H7 (cell line): Measurements from ENCODE around the gene TOMM40. TPM values are rescaled to one million over a fixed set of nuclear protein-coding genes. Genes with fewer than 3 reads are reported as not detected.
"Not testable (repeated sequence)": the region's sequence is repeated elsewhere in the genome, so short reads cannot be mapped to it uniquely, and the experiment has no call there.

ENCODE experiments used
- DNase-seq: peaks from one replicate; pipeline ENCODE4 v3.0.0; 2012
- H3K27me3 ChIP-seq: 2 replicates; pipeline ENCODE4 v1.6.0; 2011; ENCODE audit warnings: mild to moderate bottlenecking, low read length; ENCODE audit not compliant: control insufficient read depth, insufficient read depth
- H3K36me3 ChIP-seq: replicated peaks from 2 replicates; pipeline ENCODE4 v1.5.1; 2011; ENCODE audit warnings: low read length; ENCODE audit not compliant: control insufficient read depth, insufficient read depth
- H3K4me3 ChIP-seq: 2 replicates; pipeline ENCODE4 v1.5.1; 2011; ENCODE audit warnings: low read depth, mild to moderate bottlenecking, control low read depth, low read length, moderate library complexity; ENCODE audit not compliant: insufficient read depth
- total RNA-seq: library from RNA; depleted of rRNA; stranded (reverse); fragments of >200 nt; shearing (Covaris generic); gene quantifications from 2 replicates; pipeline ENCODE4 v1.2.3, GENCODE V29; 2014

TOMM40 gene
- total RNA-seq, 1 experiment from 2014 or later: 204 TPM

- H3K27me3 ChIP-seq, H3K4me3 ChIP-seq, DNase-seq: not testable (repeated sequence)
- peaks cover 13% of the 10 kb centered on the region for H3K36me3 ChIP-seq
Observed at GRCh38 chr19:44861576-44861975, 29.5 kb upstream of the TOMM40 start.

- no peaks in the 10 kb centered on the region for H3K27me3 ChIP-seq
- no peak overlapping the region for H3K4me3 ChIP-seq
- no peak for DNase-seq
- peaks cover 16% of the 10 kb centered on the region for H3K36me3 ChIP-seq
Observed at GRCh38 chr19:44863990-44864389, 27.1 kb upstream of the TOMM40 start.

GRCh38 chr19:44865196-44865767 lies 25.8 kb upstream of the TOMM40 start:
- H3K27me3 ChIP-seq: no peaks in the 10 kb centered on the region
- peak; percentile 36 for DNase-seq
- no peak overlapping the region for H3K4me3 ChIP-seq
- peaks cover 19% of the 10 kb centered on the region for H3K36me3 ChIP-seq

- peak; percentile 22 for DNase-seq
- no peak overlapping the region for H3K4me3 ChIP-seq
- H3K27me3 ChIP-seq: no peaks in the 10 kb centered on the region
- H3K36me3 ChIP-seq: peaks cover 27% of the 10 kb centered on the region
Observed at GRCh38 chr19:44866664-44867063, 24.4 kb upstream of the TOMM40 start.

- H3K27me3 ChIP-seq: no peaks in the 10 kb centered on the region
- H3K4me3 ChIP-seq: no peak overlapping the region
- DNase-seq: peak; percentile 22
- peaks cover 36% of the 10 kb centered on the region for H3K36me3 ChIP-seq
Observed at GRCh38 chr19:44867578-44867977, 23.5 kb upstream of the TOMM40 start.

- H3K27me3 ChIP-seq: no peaks in the 10 kb centered on the region
- DNase-seq: no peak
- peaks cover 56% of the 10 kb centered on the region for H3K36me3 ChIP-seq
- no peak overlapping the region for H3K4me3 ChIP-seq
Observed at GRCh38 chr19:44869733-44870470, 21.2 kb upstream of the TOMM40 start.

GRCh38 chr19:44871809-44872208 lies 19.2 kb upstream of the TOMM40 start:
- peaks cover 58% of the 10 kb centered on the region for H3K36me3 ChIP-seq
- H3K27me3 ChIP-seq: no peaks in the 10 kb centered on the region
- no peak overlapping the region for H3K4me3 ChIP-seq
- no peak for DNase-seq

- Histone ChIP-seq H3K4me3 (no peak overlapping the region), H3K27me3 (no peaks in the 10 kb centered on the region), H3K36me3 (peaks cover 61% of the 10 kb centered on the region)
- no peak for DNase-seq
Observed at GRCh38 chr19:44872661-44873060, 18.4 kb upstream of the TOMM40 start.

GRCh38 chr19:44874317-44874716 lies 16.7 kb upstream of the TOMM40 start:
- Histone ChIP-seq H3K36me3 (peaks cover 61% of the 10 kb centered on the region), H3K27me3 (no peaks in the 10 kb centered on the region), H3K4me3 (no peak overlapping the region)
- peak; percentile 11 for DNase-seq

GRCh38 chr19:44875666-44876451 lies 15.2 kb upstream of the TOMM40 start:
- Histone ChIP-seq H3K27me3 (no peaks in the 10 kb centered on the region), H3K36me3 (peaks cover 60% of the 10 kb centered on the region)

GRCh38 chr19:44876930-44877535 lies 14.0 kb upstream of the TOMM40 start:
- DNase-seq: peak; percentile 52
- H3K4me3 ChIP-seq: no peak overlapping the region
- no peaks in the 10 kb centered on the region for H3K27me3 ChIP-seq
- H3K36me3 ChIP-seq: peaks cover 50% of the 10 kb centered on the region

More at GRCh38 chr19:44875666-44876451, 15.2 kb upstream of the TOMM40 start:
- peak; percentile 15 for DNase-seq
- no peak overlapping the region for H3K4me3 ChIP-seq

GRCh38 chr19:44878120-44878865 lies 12.8 kb upstream of the TOMM40 start:
- DNase-seq: peak; percentile 65
- H3K36me3 ChIP-seq: peaks cover 40% of the 10 kb centered on the region
- no peak overlapping the region for H3K4me3 ChIP-seq
- H3K27me3 ChIP-seq: no peaks in the 10 kb centered on the region

GRCh38 chr19:44879309-44880065 lies 11.6 kb upstream of the TOMM40 start:
- Histone ChIP-seq H3K36me3 (peaks cover 31% of the 10 kb centered on the region), H3K4me3 (no peak overlapping the region)
- DNase-seq: peak; percentile 63

More at GRCh38 chr19:44879309-44880065, 11.6 kb upstream of the TOMM40 start:
- no peaks in the 10 kb centered on the region for H3K27me3 ChIP-seq
